A549 (cell line): Measurements from ENCODE around the gene MCM7. TPM values are rescaled to one million over a fixed set of nuclear protein-coding genes. Genes with fewer than 3 reads are reported as not detected.

Experiments
- BCL3 ChIP-seq: fragments of >200 bp; sonication (Bioruptor Twin); formaldehyde crosslinking; IDR thresholded peaks from 3 replicates; pipeline ENCODE4 v1.6.1; 2016
- BHLHE40 ChIP-seq: IDR thresholded peaks from 2 replicates; pipeline ENCODE4 v1.6.1; 2012; ENCODE audit warnings: low read depth, low read length, inconsistent platforms
- CHD2 ChIP-seq: fragments of 150-350 bp; IDR thresholded peaks from 2 replicates; pipeline ENCODE4 v1.6.1; 2014; ENCODE audit warnings: low read length; ENCODE audit not compliant: partially characterized antibody
- CHD4 ChIP-seq: fragments of 200-600 bp; sonication (generic); IDR thresholded peaks from 2 replicates; pipeline ENCODE4 v1.6.1; 2016; ENCODE audit warnings: antibody characterized with exemption, mild to moderate bottlenecking, borderline replicate concordance
- CTCF ChIP-seq: fragments of >200 bp; sonication (Bioruptor Twin); formaldehyde crosslinking; IDR thresholded peaks from 3 replicates; pipeline ENCODE4 v1.5.1; 2016
- E2F6 ChIP-seq: IDR thresholded peaks from 2 replicates; pipeline ENCODE4 v1.6.1; 2012; ENCODE audit warnings: low read depth, borderline replicate concordance
- EHF ChIP-seq: fragments of 250-450 bp; sonication (Bioruptor Pico); IDR thresholded peaks from 2 replicates; pipeline ENCODE4 v1.5.0; 2020; ENCODE audit warnings: mild to moderate bottlenecking
- EP300 ChIP-seq, 2 experiments: fragments of >200 bp; sonication (Bioruptor Twin); formaldehyde crosslinking; IDR thresholded peaks; 2 replicates in 1 of 2; 3 replicates in 1 of 2; pipeline ENCODE4 v1.6.1; 2016 to 2017
- FOSB ChIP-seq: fragments of 250-450 bp; sonication (Bioruptor Pico); IDR thresholded peaks from 2 replicates; pipeline ENCODE4 v1.5.0; 2020; ENCODE audit warnings: mild to moderate bottlenecking, moderate library complexity
- FOSL2 ChIP-seq, 2 experiments: fragments of 450-650 bp in 1 of 2; fragments of >200 bp in 1 of 2; sonication (Bioruptor Twin) in 1 of 2; formaldehyde crosslinking; IDR thresholded peaks; 2 replicates each; pipeline versions ENCODE4 v1.5.0 to v1.6.1; 2016 to 2020; ENCODE audit warnings: mild to moderate bottlenecking in 1 of 2, moderate library complexity in 1 of 2
- FOXS1 ChIP-seq: fragments of 250-450 bp; sonication (Bioruptor Pico); IDR thresholded peaks from 2 replicates; pipeline ENCODE4 v1.5.0; 2020; ENCODE audit warnings: mild to moderate bottlenecking, moderate library complexity
- GATA3 ChIP-seq: IDR thresholded peaks from 2 replicates; pipeline ENCODE4 v1.6.1; 2012; ENCODE audit warnings: borderline replicate concordance
- HOXB13 ChIP-seq: fragments of 250-450 bp; sonication (Bioruptor Pico); IDR thresholded peaks from 2 replicates; pipeline ENCODE4 v1.5.0; 2020; ENCODE audit warnings: low read depth, mild to moderate bottlenecking, moderate library complexity
- HOXB5 ChIP-seq: fragments of 250-450 bp; sonication (Bioruptor Pico); IDR thresholded peaks from 2 replicates; pipeline ENCODE4 v1.5.0; 2020; ENCODE audit warnings: mild to moderate bottlenecking, moderate library complexity
- JUN ChIP-seq, 2 experiments: fragments of >200 bp; sonication (Bioruptor Twin); formaldehyde crosslinking; IDR thresholded peaks; 2 replicates in 1 of 2; 3 replicates in 1 of 2; pipeline ENCODE4 v1.6.1; 2016 to 2017
- JUNB ChIP-seq: fragments of >200 bp; sonication (Bioruptor Twin); formaldehyde crosslinking; IDR thresholded peaks from 2 replicates; pipeline ENCODE4 v1.6.1; 2016
- KDM1A ChIP-seq: fragments of 200-600 bp; sonication (generic); IDR thresholded peaks from 2 replicates; pipeline ENCODE4 v1.6.1; 2016; ENCODE audit warnings: low read depth, mild to moderate bottlenecking
- KDM5A ChIP-seq: fragments of 200-600 bp; sonication (generic); IDR thresholded peaks from 2 replicates; pipeline ENCODE4 v1.6.1; 2016; ENCODE audit warnings: antibody characterized with exemption, mild to moderate bottlenecking
- MAFK ChIP-seq: fragments of 450-650 bp; IDR thresholded peaks from 2 replicates; pipeline ENCODE4 v1.6.1; 2014; ENCODE audit not compliant: partially characterized antibody
- MAX ChIP-seq: IDR thresholded peaks from 2 replicates; pipeline ENCODE4 v1.6.1; 2012
- MAZ ChIP-seq: fragments of 150-350 bp; IDR thresholded peaks from 2 replicates; pipeline ENCODE4 v1.6.1; 2014; ENCODE audit warnings: antibody characterized with exemption, low read depth, low read length, borderline replicate concordance
- NFE2L2 ChIP-seq: fragments of 150-350 bp; conservative IDR thresholded peaks from 2 replicates; pipeline ENCODE4 v1.6.1; 2014; ENCODE audit warnings: low read length
- PBX3 ChIP-seq: IDR thresholded peaks from 2 replicates; pipeline ENCODE4 v1.6.1; 2012
- PHF8 ChIP-seq: fragments of 200-600 bp; sonication (generic); IDR thresholded peaks from 2 replicates; pipeline ENCODE4 v1.6.1; 2016; ENCODE audit warnings: low read depth, mild to moderate bottlenecking, antibody characterized with exemption, moderate library complexity, borderline replicate concordance
- POLR2A ChIP-seq: IDR thresholded peaks from 2 replicates; pipeline ENCODE4 v1.6.1; 2012; ENCODE audit warnings: mild to moderate bottlenecking, low read length
- RAD21 ChIP-seq, 2 experiments: fragments of >200 bp in 1 of 2; sonication (Bioruptor Twin) in 1 of 2; formaldehyde crosslinking in 1 of 2; IDR thresholded peaks in 1 of 2; conservative IDR thresholded peaks in 1 of 2; 2 replicates in 1 of 2; 3 replicates in 1 of 2; pipeline ENCODE4 v1.6.1; 2012 to 2018; ENCODE audit warnings: inconsistent platforms in 1 of 2
- RARB ChIP-seq: fragments of 250-450 bp; sonication (Bioruptor Pico); IDR thresholded peaks from 2 replicates; pipeline ENCODE4 v1.8.0; 2021; ENCODE audit warnings: mild to moderate bottlenecking, moderate library complexity
- RCOR1 ChIP-seq: fragments of 150-350 bp; IDR thresholded peaks from 2 replicates; pipeline ENCODE4 v1.6.1; 2014; ENCODE audit warnings: antibody characterized with exemption, low read length, low read depth
- REST ChIP-seq: fragments of 200-600 bp; sonication (generic); IDR thresholded peaks from 2 replicates; pipeline ENCODE4 v1.6.1; 2016; ENCODE audit warnings: antibody characterized with exemption, mild to moderate bottlenecking, moderate library complexity
- RFX5 ChIP-seq: fragments of 450-650 bp; IDR thresholded peaks from 2 replicates; pipeline ENCODE4 v1.7.1; 2014; ENCODE audit warnings: antibody characterized with exemption, mild to moderate bottlenecking, moderate library complexity
- SMC3 ChIP-seq: fragments of >200 bp; sonication (Bioruptor Twin); formaldehyde crosslinking; IDR thresholded peaks from 3 replicates; pipeline ENCODE4 v1.6.1; 2018; ENCODE audit warnings: inconsistent platforms
- TFCP2L1 ChIP-seq: fragments of 250-450 bp; sonication (Bioruptor Pico); IDR thresholded peaks from 2 replicates; pipeline ENCODE4 v1.5.0; 2021; ENCODE audit warnings: mild to moderate bottlenecking
- USF2 ChIP-seq: fragments of 450-650 bp; IDR thresholded peaks from 2 replicates; pipeline ENCODE4 v1.6.1; 2014; ENCODE audit warnings: antibody characterized with exemption
- ZC3H11A ChIP-seq: fragments of 450-650 bp; IDR thresholded peaks from 2 replicates; pipeline ENCODE4 v1.6.1; 2014; ENCODE audit warnings: antibody characterized with exemption, mild to moderate bottlenecking
- ZFP36 ChIP-seq: fragments of 450-650 bp; IDR thresholded peaks from 2 replicates; pipeline ENCODE4 v1.6.1; 2014; ENCODE audit warnings: borderline replicate concordance; ENCODE audit not compliant: partially characterized antibody
- polyA plus RNA-seq, 4 experiments: library from polyadenylated mRNA; depleted of rRNA in 3 of 4; stranded (reverse); fragments of >200 nt; fragmentation: RNase III in 1 of 4; extraction: RNeasy Plus Mini Kit Qiagen cat#74134 plus additional on column Dnase treatment in 1 of 4; gene quantifications; 2 replicates in 3 of 4; 3 replicates in 1 of 4; pipeline ENCODE4 v1.2.3, GENCODE V29; 2011 to 2017

The MCM7 gene
- polyA plus RNA-seq, 2 of the 4 experiments (the other 2 are of a cell fraction): 145 to 287 TPM

- TF ChIP-seq CTCF: peak; percentile 95
- no peak for TF ChIP-seq FOXS1 (CRISPR knock-in tag)
- peak; percentile 68 for TF ChIP-seq PBX3
- no peak for TF ChIP-seq EHF
- TF ChIP-seq USF2: peak; percentile 23; the same call in 1 of the 2 replicates
- TF ChIP-seq MAZ: peak; percentile 69
- peak; percentile 63 to 93; a peak in 3 of 5 replicates for TF ChIP-seq JUN (IDR thresholded peaks at IDR 0.05)
- TF ChIP-seq CHD2: no peak
- 0 out of 2 replicates have a peak, but pooled peaks have one; percentile 49 for TF ChIP-seq HOXB13
- 0 out of 2 replicates have a peak, but pooled peaks have one; percentile 73 for TF ChIP-seq TFCP2L1
- no peak for TF ChIP-seq RFX5
- peak; percentile 24; the same call in 1 of the 2 replicates for TF ChIP-seq GATA3
- no peak for TF ChIP-seq KDM1A
- TF ChIP-seq RCOR1: no peak
- peak; percentile 89 for TF ChIP-seq SMC3
- TF ChIP-seq MAX: peak; percentile 99
- TF ChIP-seq FOSB (CRISPR knock-in tag): no peak
- TF ChIP-seq BCL3: peak; percentile 83
- TF ChIP-seq PHF8: peak; percentile 97
- peak; percentile 100 for TF ChIP-seq MAFK
- no peak for TF ChIP-seq ZFP36
- TF ChIP-seq E2F6: peak; percentile 95
- no peak for TF ChIP-seq ZC3H11A
- peak; percentile 69 for TF ChIP-seq NFE2L2
- TF ChIP-seq BHLHE40: no peak
- no peak for TF ChIP-seq CHD4
- TF ChIP-seq RARB (CRISPR knock-in tag): no peak
- TF ChIP-seq REST: no peak
- TF ChIP-seq FOSL2 (IDR thresholded peaks at IDR 0.05): no peak
- peak; percentile 89 for TF ChIP-seq FOSL2 (CRISPR knock-in tag; IDR thresholded peaks at IDR 0.05)
- TF ChIP-seq EP300 (IDR thresholded peaks at IDR 0.05): no peak
- peak; percentile 73; the same call in 1 of the 2 replicates for TF ChIP-seq KDM5A
- TF ChIP-seq HOXB5: 0 out of 2 replicates have a peak, but pooled peaks have one; percentile 20
- TF ChIP-seq POLR2A: peak; percentile 69
- no peak for TF ChIP-seq JUNB
- TF ChIP-seq RAD21 (conservative IDR thresholded peaks at IDR 0.05 in 1 of 2, IDR thresholded peaks at IDR 0.05 in 1 of 2): peak; percentile 76 to 88
Measured at GRCh38 chr7:100081535-100082102, 19.6 kb downstream of the MCM7 start, which contains the start of gene ZNF3 (continued).
